ENCODE results near the gene TUBA1B. TPM values are rescaled to one million over a fixed set of nuclear protein-coding genes. Genes with fewer than 3 reads are reported as not detected.

TUBA1B gene
- total RNA-seq, 1 donor from 2014 or later = 1,679 TPM

DNA sequence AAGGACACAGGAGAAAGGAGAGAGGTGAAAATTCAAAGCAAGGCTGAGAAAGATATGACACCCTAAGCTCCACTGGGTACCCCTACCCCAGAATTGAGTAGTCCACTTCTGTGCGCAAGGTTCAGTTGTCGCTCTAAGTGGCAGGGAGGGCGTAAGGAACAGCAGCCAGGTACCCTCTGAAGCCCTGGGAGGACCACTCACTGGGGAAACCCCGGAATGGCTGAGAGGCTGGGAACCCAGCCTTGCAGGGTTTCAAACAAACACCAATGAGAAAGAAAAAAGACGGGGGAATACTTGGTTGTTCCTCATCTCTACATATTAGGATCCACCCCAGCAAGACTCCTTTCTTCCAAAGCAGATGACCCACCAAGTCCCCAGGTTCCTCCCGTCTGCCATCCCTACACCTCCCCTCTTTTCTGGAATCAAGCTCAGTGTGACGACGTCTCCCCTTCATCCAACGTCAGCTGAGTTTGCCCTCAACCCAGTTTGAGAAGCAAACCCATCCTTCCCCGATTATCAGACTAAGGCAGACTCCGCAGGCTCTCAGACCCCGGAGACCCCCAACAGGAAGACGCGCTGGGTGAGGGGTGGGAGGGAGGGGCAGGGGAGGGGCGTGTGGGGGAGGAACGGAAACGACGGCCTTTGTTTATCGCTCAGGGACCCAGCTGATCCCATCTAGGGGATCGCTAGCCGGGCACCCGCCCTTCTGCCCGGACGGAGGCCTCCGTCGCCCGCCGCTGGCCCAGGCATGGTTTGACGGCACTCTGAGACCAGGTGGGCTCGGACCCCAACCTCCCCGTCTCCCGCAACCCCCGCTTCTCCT, 21.3 kb downstream of the TUBA1B start:
- peak; percentile 74 for DNase-seq
- intact Hi-C loops (cut with micrococcal nuclease) = loop anchor here (1.0 to 2.0 kb wide), 4 partner anchors 20 to 125 kb away; no protein-coding TSS in a partner anchor
- H3K36me3 Mint-ChIP-seq (ENCODE audit: low read depth) = peaks cover 10% of the 10 kb centered on the region
- no peaks in the 10 kb centered on the region for H3K27me3 Mint-ChIP-seq
- peaks cover 24% of the 10 kb centered on the region for H3K4me1 Mint-ChIP-seq
- peak overlapping the region; percentile 94 for H3K27ac Mint-ChIP-seq
- peak overlapping the region; percentile 97 for H3K4me3 Mint-ChIP-seq
- H3K9me3 Mint-ChIP-seq = no peaks in the 10 kb centered on the region

DNA sequence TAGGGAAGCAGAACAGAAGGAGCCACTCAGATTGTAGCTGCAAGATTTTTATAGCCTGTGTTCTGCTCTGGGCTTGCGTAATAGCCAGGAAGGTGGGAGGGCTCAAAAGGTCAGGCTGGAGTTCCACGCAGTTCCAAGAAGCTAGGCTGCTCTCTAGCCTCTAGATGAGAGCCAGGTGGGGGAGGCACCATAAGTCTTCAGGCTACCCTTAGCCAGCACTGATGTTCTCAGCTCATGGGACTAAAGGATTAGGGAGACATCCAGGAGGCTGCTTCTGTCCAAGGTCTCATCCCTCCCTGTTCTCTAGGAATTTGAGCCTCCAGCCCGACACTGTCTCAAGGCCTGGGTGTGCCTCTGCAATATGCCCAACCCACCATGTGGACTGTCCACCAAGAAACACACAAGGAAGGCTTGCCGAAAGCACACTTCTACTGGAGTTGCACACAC, 22.2 kb downstream of the TUBA1B start:
- H3K36me3 Mint-ChIP-seq (ENCODE audit: low read depth) = peaks cover 12% of the 10 kb centered on the region

DNA sequence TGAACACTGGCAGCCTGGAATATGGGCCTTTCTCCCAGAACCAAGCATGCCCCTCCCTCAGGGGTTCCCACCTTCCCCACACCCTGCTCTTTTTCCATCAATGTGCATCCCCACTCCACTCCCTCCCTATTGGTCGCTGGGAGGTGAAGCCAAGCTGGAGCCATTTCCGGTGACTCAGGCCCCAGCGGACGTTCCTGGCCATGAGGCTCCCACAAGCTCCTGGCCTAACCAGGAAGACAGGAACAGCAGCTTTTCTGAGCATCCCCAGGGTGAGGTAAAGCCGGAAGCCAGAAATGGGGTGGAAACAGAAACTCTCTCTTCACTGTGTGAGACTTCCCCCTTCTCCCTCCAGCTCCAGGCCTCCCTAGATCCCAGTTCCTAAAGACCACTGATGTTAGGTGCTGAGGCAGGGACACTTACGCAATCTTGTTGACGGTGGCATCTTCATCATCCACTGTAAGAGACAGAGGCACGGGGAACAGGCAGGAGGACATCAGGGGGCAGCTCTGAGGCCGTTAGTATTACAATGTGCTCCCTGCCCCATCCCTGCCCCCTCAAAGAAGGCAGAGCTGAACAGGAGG, 25.6 kb downstream of the TUBA1B start:
- Mint-ChIP-seq H3K4me1 (peaks cover 19% of the 10 kb centered on the region), H3K27me3 (no peaks in the 10 kb centered on the region), H3K9me3 (no peaks in the 10 kb centered on the region), H3K4me3 (no peak overlapping the region), H3K27ac (no peak overlapping the region), H3K36me3 (ENCODE audit: low read depth) (peaks cover 30% of the 10 kb centered on the region)
- DNase-seq = no peak
- intact Hi-C loops (cut with micrococcal nuclease) = no loop called here

More for the DNA sequence above, 22.2 kb downstream of the TUBA1B start:
- intact Hi-C loops (cut with micrococcal nuclease) = no loop called here
- Mint-ChIP-seq H3K4me3 (peak overlapping the region; percentile 97), H3K4me1 (peaks cover 24% of the 10 kb centered on the region), H3K27me3 (no peaks in the 10 kb centered on the region), H3K9me3 (no peaks in the 10 kb centered on the region), H3K27ac (no peak overlapping the region)
- no peak for DNase-seq

DNA sequence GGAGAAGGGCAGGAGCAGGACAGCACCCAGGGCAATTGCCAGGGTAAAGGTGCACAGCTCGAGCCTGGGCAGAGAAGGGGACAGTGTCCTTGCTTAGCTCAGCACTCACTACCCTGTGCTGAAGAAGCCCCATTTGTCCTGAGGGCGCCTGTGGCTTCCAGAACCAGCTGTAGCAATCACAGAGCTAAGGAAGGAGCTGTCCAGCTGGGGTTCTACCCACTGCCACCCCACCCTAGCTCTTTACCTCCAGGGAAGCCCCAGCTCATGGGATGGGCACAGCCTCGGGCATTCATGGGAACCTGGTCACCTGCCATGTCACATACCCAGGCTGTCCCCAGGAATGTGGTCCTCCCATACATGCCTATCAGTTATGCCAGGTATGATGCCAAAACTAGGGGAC, 26.4 kb downstream of the TUBA1B start:
- Mint-ChIP-seq H3K27ac (no peak overlapping the region), H3K9me3 (no peaks in the 10 kb centered on the region), H3K27me3 (no peaks in the 10 kb centered on the region), H3K4me1 (peaks cover 17% of the 10 kb centered on the region), H3K4me3 (no peak overlapping the region), H3K36me3 (ENCODE audit: low read depth) (peaks cover 33% of the 10 kb centered on the region)
- intact Hi-C loops (cut with micrococcal nuclease) = no loop called here
- no peak for DNase-seq

DNA sequence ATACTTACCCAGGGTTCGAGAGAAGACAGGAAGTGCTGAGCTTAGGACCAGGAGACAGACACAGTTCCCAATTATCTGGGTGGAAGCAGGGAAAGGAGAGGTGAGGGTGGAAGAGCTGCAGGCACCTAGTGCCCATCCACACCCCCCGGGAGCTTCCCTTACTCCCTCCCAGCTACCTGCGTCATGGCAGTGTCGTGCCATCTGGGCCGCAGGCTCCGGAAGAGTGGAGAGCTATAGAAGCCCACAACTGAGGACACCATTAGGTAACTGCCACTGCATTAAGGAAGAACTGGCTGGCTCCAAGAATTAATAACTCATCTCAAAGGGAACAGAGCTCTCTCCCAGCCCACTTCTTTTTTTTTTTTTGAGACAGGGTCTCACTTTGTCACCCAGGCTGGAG, 30.8 kb downstream of the TUBA1B start:
- peaks cover 44% of the 10 kb centered on the region for H3K36me3 Mint-ChIP-seq (ENCODE audit: low read depth)
- intact Hi-C loops (cut with micrococcal nuclease) = no loop called here
- H3K4me3 Mint-ChIP-seq = no peak overlapping the region
- H3K27me3 Mint-ChIP-seq = peaks cover 5% of the 10 kb centered on the region
- H3K27ac Mint-ChIP-seq = no peak overlapping the region
- DNase-seq = no peak
- H3K9me3 Mint-ChIP-seq = no peaks in the 10 kb centered on the region
- H3K4me1 Mint-ChIP-seq = peaks cover 1% of the 10 kb centered on the region

DNA sequence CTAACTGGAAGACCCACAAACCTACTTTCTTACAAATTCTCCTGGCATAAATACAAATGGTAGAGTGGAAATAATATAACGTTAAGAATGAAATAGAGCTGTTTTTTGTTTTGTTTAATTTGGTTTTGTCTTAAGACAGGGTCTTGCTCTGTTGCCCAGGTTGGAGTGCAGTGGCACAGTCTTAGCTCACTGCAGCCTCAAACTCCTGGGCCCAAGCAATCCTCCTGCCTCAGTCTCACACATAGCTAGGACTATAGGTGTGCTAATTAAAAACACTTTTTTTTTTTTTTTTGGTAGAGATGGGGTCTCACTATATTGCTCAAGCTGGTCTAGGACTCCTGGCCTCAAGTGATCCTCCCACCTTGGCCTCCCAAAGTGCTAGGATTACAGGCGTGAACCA, 32.5 kb downstream of the TUBA1B start:
- Mint-ChIP-seq H3K4me3 (no peak overlapping the region), H3K9me3 (no peaks in the 10 kb centered on the region), H3K27me3 (peaks cover 16% of the 10 kb centered on the region), H3K36me3 (ENCODE audit: low read depth) (peaks cover 44% of the 10 kb centered on the region), H3K27ac (no peak overlapping the region), H3K4me1 (peaks cover 9% of the 10 kb centered on the region)
- intact Hi-C loops (cut with micrococcal nuclease) = loop anchor here (1.0 kb wide), 1 partner anchor 34 kb away; no protein-coding TSS in a partner anchor
- DNase-seq = no peak

DNA sequence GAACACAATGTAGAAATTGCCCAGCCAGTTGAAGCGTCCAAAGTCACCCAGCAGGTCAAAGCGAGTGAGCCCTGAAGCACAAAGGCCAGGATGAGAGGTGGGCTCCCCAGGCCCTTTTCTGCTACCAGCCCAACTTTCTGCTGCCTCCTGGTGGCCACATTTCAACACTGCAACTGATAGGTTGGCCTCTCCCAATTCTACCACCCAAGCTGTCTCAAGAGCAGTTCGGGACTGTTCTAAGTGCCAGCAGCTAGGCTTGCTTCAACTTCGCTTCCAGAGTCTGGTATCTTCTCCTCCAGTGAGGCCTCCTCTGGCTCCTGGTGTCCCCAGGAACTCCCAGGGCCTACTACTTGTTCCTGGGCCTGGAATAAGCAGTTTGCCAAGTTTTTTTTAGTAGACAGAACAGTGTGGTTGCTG, 33.2 kb downstream of the TUBA1B start:
- H3K27ac Mint-ChIP-seq = no peak overlapping the region
- H3K4me3 Mint-ChIP-seq = no peak overlapping the region
- peaks cover 22% of the 10 kb centered on the region for H3K27me3 Mint-ChIP-seq
- H3K4me1 Mint-ChIP-seq = peaks cover 11% of the 10 kb centered on the region
- no peaks in the 10 kb centered on the region for H3K9me3 Mint-ChIP-seq
- intact Hi-C loops (cut with micrococcal nuclease) = loop anchor here (1.0 kb wide), 1 partner anchor 34 kb away; no protein-coding TSS in a partner anchor
- DNase-seq = peak; percentile 90
- H3K36me3 Mint-ChIP-seq (ENCODE audit: low read depth) = peaks cover 40% of the 10 kb centered on the region

DNA sequence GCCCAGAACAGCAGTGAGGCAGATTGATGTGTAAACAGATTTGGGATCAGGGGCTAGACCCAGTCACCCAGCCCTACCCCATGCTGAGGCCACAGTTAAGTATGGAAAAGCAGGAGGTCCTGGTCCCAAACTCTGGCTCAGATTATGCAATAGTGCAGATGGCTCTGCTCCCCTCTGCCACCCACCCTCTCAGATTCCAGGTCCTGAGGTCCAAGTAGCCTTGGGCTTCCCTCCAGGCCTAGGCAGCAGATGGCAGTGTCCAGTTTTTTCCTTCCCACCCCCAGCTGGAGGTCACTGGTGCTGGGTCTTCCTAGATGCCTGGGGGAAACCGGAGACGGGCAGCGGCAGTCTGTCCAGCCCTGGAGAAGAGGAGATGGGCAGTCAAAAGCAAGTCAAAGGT, 33.8 kb downstream of the TUBA1B start:
- DNase-seq = no peak
- peaks cover 13% of the 10 kb centered on the region for H3K4me1 Mint-ChIP-seq
- peaks cover 29% of the 10 kb centered on the region for H3K27me3 Mint-ChIP-seq
- no peak overlapping the region for H3K4me3 Mint-ChIP-seq
- no peaks in the 10 kb centered on the region for H3K9me3 Mint-ChIP-seq
- H3K36me3 Mint-ChIP-seq (ENCODE audit: low read depth) = peaks cover 36% of the 10 kb centered on the region
- intact Hi-C loops (cut with micrococcal nuclease) = no loop called here
- H3K27ac Mint-ChIP-seq = no peak overlapping the region

DNA sequence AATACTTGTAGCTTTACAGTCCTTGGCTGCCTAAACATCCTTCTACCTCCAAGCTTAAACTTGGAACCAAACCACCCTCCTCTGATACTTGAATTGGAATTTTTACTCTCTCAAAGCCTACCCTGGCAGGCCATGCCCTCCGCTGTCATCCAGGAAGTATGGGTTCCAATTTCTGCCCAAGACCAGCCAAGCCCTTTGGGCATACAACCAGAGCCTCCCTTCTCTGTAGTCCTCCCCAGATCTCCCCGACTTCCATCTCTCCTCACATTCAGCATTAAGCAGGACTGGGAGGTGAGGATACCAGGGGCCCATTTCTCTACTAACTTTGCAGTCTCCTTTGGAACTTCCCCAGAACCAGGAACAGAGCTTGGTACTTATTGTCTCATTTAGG, 36.2 kb downstream of the TUBA1B start:
- H3K27ac Mint-ChIP-seq = no peak overlapping the region
- intact Hi-C loops (cut with micrococcal nuclease) = loop anchor here (5.0 kb wide), 1 partner anchor 247 kb away; no protein-coding TSS in a partner anchor
- peaks cover 51% of the 10 kb centered on the region for H3K27me3 Mint-ChIP-seq
- H3K4me1 Mint-ChIP-seq = peaks cover 27% of the 10 kb centered on the region
- H3K4me3 Mint-ChIP-seq = no peak overlapping the region
- peaks cover 25% of the 10 kb centered on the region for H3K36me3 Mint-ChIP-seq (ENCODE audit: low read depth)
- H3K9me3 Mint-ChIP-seq = no peaks in the 10 kb centered on the region
- no peak for DNase-seq

DNA sequence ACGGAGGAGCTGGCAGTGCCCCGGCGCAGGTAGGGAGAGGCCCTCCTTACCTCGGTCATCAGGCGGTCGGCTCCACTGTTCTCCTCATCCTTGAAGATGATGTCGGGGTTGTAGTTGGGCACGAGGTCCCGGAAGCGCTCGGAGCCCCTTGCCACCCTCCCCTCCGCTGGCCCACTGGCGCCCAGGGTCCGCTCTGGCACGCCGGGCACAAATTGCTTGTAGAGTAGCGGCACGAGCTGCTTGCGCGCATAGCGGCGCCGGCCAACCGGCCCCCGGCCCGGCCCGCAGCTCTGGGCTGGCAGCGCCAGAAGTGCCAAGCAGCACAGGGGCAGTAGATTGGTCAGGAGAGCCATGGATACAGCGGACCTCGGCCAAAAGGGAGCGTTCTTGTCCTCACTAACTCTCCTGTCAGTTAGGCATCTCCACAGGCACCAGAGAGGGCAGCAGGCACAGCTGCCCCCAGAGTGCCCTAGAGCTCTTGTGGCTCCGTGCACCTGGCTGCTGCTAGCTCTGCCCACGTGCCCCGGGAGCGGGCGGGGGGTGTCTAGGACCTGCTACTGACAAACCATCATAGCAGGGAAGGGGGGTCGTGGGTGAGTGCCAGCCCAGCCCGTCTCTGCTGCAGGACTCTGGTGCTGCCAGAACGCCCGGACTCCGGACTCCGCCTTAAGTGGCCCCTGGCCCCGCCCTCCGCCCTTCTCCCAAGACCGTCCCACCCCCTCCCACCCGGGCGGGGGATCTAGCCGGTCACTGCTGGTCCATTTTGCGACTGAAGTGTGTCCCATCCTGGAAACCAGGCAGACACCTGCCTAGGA, 36.8 kb downstream of the TUBA1B start, which contains the start of gene DHH:
Gene DHH, minus strand, starts transcription at position 642 of the 815 bp plus-strand sequence. Its CDS starts 289 bp downstream, at position 353.
- peak within 1 kb of the TSS; percentile 26 for H3K4me3 Mint-ChIP-seq
- no peak within 1 kb of the TSS for H3K27ac Mint-ChIP-seq
- H3K27me3 Mint-ChIP-seq = peaks cover 53% of the 10 kb centered on the region
- H3K9me3 Mint-ChIP-seq = no peaks in the 10 kb centered on the region
- DNase-seq = peak; percentile 65
- peaks cover 31% of the 10 kb centered on the region for H3K4me1 Mint-ChIP-seq
- H3K36me3 Mint-ChIP-seq (ENCODE audit: low read depth) = peaks cover 21% of the 10 kb centered on the region
- intact Hi-C loops (cut with micrococcal nuclease) = loop anchor here (5.0 kb wide), 1 partner anchor 248 kb away; no protein-coding TSS in a partner anchor

DNA sequence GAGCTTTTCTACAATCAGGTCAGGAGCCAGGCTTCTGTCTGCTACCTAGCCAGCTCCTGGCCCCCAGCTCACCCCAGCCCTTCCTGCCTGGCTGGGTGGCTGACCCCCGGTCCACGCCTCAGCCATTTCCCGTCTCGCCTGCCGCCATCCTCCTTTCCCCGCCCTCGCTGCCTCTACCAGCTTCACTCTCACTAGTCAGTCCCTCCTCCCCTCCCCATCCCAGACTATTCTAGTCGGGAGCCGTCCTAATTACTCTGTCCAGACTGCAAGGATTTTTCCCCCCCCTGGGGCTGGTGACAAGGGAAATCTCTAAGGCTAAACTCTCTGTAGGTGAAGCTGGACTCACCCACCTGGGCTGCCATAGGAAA, 37.4 kb downstream of the TUBA1B start:
- intact Hi-C loops (cut with micrococcal nuclease) = loop anchor here (5.0 kb wide), 1 partner anchor 249 kb away; no protein-coding TSS in a partner anchor
- Mint-ChIP-seq H3K27me3 (peaks cover 55% of the 10 kb centered on the region), H3K4me3 (peak overlapping the region; percentile 26), H3K4me1 (peaks cover 32% of the 10 kb centered on the region), H3K27ac (no peak overlapping the region), H3K36me3 (ENCODE audit: low read depth) (peaks cover 20% of the 10 kb centered on the region), H3K9me3 (no peaks in the 10 kb centered on the region)
- peak; percentile 65 for DNase-seq

DNA sequence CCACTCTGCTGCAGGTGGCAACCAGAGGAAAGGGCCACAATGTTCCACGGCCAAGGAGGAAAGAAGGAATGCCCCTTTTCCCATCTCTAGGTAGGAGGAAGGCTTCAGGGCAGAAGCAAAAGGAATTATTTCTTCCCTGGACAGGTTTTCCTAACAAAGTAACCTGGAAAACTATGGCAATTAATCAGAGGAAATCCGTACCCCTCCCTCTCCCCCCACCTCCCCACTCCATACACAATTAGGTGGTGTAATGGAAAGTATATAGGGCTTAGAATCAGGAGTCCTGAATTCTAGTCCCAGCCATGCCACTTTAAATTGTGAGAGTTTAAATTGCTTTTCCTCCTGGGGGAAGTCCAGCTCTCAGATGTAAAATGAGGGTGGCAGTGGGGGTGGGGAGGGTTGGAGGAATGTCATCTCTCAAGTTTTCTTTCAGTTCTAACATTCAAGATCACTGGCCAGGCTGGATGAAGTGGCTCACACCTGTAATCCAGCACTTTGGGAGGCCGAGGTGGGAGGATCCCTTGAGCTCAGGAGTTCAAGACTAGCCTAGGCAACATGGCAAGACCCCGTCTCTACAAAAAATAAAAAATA, 38.3 kb downstream of the TUBA1B start:
- no peaks in the 10 kb centered on the region for H3K9me3 Mint-ChIP-seq
- peaks cover 61% of the 10 kb centered on the region for H3K27me3 Mint-ChIP-seq
- no peak overlapping the region for H3K4me3 Mint-ChIP-seq
- DNase-seq = no peak
- H3K4me1 Mint-ChIP-seq = peaks cover 41% of the 10 kb centered on the region
- H3K27ac Mint-ChIP-seq = no peak overlapping the region
- intact Hi-C loops (cut with micrococcal nuclease) = loop anchor here (5.0 kb wide), 1 partner anchor 249 kb away; no protein-coding TSS in a partner anchor
- H3K36me3 Mint-ChIP-seq (ENCODE audit: low read depth) = peaks cover 16% of the 10 kb centered on the region
